WI38 (cell line): ENCODE data around the gene SLC35F3.

ENCODE experiments used
- H3K4me3 ChIP-seq: 2 replicates; pipeline ENCODE4 v1.5.1; 2011; ENCODE audit warnings: low read depth, mild to moderate bottlenecking, control low read depth, low read length
- CTCF ChIP-seq: IDR thresholded peaks from 2 replicates; pipeline ENCODE4 v1.5.1; 2012; ENCODE audit warnings: low read depth, mild to moderate bottlenecking, control low read depth, low read length

The SLC35F3 gene

GRCh38 chr1:233983811-233984210 is 79.3 kb downstream of the SLC35F3 start:
- no peak for TF ChIP-seq CTCF
- H3K4me3 ChIP-seq = no peak overlapping the region

DNA sequence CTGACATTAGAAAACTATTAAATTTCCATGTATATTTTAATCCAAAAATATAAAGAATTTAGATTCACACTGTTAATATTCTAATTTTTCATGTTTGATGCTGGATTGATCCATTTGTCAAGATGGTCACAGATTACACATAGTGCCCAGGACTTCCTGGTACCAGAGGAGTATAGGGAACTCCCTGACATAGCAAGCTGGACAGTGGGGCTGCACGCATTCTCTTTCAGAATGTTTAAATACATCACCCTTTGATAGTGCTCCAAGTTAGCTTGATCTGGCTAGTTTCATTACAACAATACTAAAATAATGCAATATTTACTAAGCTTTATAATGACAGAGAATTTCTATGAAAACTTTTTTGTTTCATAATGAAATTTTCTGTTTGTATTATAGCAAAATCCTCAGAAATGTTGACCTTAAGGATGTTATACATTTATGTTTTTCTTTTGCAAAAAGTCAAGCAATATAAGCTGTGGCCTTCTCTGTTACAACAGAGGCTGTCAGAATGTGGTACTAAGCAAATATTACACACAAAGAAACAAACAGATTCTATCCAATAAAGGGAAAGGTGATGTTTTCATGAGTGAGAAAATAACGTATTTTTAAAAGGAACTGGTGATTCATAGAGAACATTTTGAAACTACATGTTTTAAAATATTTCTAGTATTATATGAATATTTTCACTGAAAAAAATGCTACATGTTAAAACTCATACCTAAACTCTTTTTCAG is 84.7 kb downstream of the SLC35F3 start:
- TF ChIP-seq CTCF = no peak
- H3K4me3 ChIP-seq = no peak overlapping the region

- no peak overlapping the region for H3K4me3 ChIP-seq
- TF ChIP-seq CTCF = no peak
These were observed 86.0 kb downstream of the SLC35F3 start for GRCh38 chr1:233990486-233990885.

- no peak overlapping the region for H3K4me3 ChIP-seq
- no peak for TF ChIP-seq CTCF
These were observed 89.2 kb downstream of the SLC35F3 start for GRCh38 chr1:233993651-233994050.

DNA sequence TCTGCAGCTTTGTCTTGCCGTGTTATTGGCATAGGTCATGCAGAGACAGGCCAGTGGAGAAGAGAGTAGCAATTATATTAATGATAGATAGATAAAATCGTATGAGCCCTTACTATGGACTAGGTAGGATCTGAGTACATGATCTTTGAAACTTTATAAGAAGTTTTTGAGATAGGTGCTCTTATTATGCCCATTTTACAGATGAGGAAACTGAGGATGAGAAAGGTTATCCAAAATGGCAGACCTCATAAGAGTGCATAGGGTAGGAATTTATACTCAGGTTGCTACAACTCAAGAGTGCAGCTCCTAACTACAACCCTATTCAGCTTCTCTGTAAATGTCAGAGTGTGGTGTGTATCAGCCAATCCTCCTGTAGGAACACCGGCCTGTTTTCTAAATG is 89.6 kb downstream of the SLC35F3 start:
- TF ChIP-seq CTCF = no peak
- H3K4me3 ChIP-seq = no peak overlapping the region

- no peak for TF ChIP-seq CTCF
- no peak overlapping the region for H3K4me3 ChIP-seq
These were observed 94.0 kb downstream of the SLC35F3 start for GRCh38 chr1:233998456-233998855.

GRCh38 chr1:233998891-233999290 is 94.4 kb downstream of the SLC35F3 start:
- no peak for TF ChIP-seq CTCF
- no peak overlapping the region for H3K4me3 ChIP-seq
